ENCODE measurements around the gene PTPRH.

The PTPRH gene

DNA sequence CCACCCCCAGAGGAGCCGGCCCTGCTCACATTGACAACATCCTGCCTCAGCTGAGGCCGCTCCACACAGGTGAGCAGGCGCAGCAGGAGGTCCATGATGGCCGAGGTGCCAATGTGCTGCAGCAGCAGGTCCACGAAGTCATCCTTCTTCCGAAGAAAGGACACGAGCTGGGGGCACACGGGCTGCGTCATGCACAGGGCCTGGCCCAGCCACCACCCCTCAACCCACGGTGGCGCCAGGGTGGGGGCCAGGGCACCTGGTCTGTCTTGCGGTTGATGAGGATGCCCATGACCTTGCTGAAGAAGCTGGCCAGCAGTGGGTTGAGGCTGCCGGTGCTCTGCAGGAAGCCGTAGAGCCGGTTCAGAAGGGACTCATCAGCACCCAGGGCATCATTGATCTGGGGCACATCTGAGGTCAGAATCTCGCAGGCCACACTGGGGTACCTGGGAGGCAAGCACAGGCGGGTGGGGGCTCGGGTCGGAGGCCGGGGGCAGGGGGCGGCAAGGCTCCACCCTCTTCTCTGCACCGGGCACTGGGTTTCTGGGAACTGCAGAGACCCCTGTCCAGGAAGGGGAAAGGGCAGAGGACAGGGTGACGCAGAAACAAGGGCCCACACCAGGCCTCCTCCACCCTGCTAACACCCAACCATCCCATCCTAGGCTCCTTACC, 36.1 kb upstream of the PTPRH start:
- no peak for DNase-seq (ENCODE audit: low read depth in 2 of 2)

DNA sequence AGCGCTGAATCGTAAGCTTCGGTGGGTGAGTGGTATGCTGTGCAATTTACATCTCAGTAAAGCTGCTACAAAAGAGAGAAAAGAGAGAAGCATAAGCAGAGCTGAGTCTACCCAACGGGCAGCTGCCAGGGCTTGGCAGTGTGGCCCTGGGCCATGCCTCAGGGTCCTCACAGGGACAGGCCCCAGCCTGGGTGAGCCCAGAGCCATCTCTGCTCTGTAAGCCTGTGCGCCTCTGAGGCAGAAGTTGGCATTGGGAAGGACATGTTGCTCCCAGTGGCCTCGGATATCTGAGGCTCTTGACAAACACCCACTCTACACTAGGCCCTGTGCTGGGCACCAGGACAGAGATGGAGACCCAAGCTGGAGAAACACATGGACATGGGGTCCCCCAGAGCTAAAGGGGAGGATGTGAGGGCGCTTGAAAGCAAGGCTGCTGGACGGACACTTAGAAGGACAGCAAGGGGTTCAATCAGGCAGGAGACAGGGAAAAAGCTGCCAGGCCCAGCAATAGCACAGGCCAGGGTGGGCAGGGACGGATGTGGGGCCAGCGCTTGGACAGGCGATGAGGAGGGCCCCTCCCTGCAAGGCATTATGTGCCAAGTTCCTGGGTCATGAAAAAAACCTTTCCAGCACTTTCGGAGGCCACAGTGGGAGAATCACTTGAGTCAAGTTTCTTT, 34.8 kb upstream of the PTPRH start:
- no peak for DNase-seq (ENCODE audit: low read depth in 2 of 2)

DNA sequence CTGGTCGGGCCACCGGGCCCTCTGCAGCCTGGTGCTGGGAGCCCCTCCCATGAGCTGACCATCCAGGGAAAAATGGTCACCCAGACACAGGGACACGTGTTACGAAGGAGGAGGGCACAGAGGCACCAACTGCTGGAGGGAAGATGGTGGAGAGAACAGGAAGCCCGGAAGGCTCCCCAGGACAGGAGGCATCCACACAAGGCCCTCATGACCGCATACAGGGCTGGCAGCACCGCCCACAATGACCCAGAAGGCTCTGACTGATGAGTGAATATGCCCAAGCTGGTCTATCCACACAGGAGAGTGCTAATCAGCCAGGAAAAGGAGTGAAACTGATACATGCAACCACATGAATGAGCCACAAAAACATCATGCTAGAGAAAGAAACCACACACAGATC, 33.2 kb upstream of the PTPRH start:
- DNase-seq (ENCODE audit: low read depth in 2 of 2), result no peak

DNA sequence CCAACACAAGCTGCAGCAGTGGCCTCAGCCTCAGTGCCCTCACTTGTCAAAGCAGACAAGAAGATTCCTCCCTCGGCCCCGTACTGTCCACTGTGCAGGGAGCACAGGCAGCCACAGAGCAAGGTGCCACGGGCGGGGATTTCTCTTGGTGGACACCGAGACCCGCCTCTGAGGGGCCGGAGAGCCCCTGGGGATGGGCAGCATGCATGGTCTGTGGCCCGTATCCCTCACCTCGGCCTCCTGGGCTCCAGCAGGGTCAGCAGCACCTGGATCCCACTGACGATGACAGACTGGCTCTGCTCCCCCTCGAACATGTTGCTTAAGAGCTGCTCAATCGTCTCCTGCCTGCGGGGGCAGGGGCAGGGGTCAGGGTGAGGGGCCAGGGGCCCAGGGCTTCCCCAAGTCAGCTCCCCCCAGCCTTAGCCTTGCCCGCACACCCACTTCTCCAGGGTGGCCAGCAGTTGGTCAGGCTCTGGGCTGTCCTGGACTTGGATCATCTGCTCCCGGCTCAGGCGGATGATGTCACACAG, 32.7 kb upstream of the PTPRH start:
- no peak for DNase-seq (ENCODE audit: low read depth in 2 of 2)

DNA sequence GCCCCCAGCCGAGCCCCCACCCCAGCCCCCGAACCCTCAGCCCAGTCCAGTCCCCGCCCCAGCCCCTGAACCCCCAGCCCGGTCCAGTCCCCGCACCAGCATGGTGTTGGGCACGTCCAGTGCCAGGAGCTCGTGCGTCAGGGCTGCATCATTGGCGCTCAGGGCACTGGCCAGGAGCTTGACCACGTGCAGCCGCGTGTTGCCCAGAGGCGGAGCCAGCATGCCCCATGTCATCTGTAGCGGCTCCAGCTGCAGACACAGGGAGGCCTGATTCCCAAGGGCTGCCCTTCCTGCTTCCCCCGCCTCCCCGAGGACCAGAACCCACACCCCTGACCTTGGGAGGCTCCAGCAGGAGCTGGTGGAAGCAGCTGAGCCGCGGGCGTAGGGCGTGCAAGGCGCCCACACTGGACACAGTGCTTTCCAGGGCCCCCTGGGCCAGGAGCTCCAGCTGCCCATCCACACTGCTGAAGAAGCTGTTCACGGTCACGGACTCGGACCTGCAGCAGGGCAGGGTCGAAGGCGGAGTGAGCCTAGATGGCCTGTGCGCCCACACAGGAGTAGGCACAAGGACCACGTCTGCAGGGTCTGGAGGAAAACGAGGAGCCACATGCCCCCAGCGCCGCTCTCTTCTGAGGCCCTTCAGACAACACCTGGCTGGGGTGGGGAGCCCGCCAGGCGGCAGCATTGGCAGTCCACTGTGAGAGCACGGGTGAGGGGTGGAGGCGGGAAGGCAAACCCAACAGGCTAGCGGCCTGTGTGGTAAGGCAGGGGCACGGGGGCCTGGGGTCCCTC, 32.0 kb upstream of the PTPRH start:
- no peak for DNase-seq (ENCODE audit: low read depth in 2 of 2)

DNA sequence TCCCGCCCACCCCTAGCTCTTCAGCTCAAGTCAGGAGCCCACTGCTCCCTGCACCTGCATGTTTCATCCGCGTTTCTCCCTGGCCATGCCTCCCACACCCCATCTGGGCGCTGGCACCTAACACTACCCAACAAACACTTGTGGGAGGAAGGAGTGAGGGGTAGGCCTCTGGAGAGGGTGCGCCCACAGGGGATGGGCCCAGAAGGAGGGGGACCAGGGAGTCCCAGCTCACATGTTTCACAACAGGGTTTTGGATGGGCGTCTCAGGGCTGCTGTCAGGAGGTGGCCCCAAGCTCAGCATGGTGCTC, 31.4 kb upstream of the PTPRH start:
- no peak for DNase-seq (ENCODE audit: low read depth in 2 of 2)

DNA sequence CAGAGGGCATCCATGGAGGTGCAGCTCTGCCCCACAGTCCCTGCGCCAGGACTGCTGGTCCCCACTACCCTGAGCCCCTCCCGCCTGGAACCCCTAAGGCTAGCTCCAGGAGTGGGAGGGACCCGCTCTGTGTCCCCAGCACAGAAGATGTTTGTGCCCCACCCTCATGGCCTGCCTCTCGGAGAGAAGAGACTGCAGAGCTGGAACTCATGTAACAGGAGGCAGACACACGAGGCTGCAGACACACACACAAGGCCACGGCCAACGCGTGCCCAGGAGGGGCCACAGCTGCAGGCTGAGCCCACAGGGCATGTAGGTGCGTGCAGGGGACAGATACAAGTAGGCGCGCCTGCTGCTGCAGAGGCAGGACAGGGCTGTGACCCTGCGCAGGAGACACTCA, 29.7 kb upstream of the PTPRH start:
- no peak for DNase-seq (ENCODE audit: low read depth in 2 of 2)

DNA sequence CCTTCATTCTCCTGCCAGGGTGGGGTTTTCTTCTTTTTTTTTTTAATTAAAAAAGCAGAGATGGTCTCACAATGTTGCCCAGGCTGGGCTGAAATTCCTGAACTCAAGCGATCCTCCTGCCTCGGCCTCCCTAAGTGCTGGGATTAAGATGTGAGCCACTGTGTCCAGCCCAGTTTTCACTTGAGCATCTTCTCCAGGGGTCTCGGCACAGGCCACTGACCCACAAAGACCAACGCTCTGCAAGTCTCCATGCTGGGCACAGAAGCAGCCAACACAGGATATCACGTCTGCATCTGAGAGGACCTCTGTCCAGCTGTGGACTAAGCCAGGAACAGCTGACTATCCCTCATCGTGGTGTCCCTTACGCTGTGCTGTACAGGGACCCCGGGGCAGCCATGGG, 28.7 kb upstream of the PTPRH start:
- DNase-seq (ENCODE audit: low read depth in 2 of 2), result no peak

DNA sequence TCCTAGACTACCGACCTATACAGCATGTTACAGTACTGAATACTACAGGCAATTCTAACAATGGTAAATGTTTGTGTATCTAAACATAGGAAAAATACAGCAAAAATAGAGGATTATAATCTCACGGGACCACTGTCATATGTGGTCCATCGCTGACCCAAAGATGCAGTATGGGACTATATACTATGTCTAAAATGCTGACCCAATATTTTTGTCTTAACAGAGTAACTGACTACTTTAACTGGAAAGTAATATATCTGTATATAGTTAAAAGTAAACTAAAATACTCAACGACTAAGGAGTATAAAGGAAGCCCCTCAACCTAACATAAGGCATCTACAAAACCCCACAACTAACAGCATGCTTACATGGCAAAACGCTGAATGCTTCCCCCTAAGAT, 23.7 kb upstream of the PTPRH start:
- no peak for DNase-seq (ENCODE audit: low read depth in 2 of 2)

DNA sequence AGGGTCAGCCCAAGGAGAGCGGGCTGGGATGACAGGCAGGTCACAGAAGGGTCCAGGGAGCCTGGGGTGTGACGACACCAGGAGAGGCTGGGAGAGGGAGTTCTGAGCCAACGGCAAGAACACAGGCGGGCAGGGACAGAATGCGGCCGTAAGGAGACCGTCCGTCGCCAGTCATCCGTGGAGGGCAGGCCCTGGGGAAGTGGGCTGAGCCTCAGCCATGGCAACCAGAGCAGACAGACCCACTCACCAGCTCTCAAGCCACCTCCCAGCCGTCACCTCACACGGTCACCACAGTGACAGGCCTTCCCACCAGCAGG, 22.9 kb upstream of the PTPRH start:
- no peak for DNase-seq (ENCODE audit: low read depth in 2 of 2)

DNA sequence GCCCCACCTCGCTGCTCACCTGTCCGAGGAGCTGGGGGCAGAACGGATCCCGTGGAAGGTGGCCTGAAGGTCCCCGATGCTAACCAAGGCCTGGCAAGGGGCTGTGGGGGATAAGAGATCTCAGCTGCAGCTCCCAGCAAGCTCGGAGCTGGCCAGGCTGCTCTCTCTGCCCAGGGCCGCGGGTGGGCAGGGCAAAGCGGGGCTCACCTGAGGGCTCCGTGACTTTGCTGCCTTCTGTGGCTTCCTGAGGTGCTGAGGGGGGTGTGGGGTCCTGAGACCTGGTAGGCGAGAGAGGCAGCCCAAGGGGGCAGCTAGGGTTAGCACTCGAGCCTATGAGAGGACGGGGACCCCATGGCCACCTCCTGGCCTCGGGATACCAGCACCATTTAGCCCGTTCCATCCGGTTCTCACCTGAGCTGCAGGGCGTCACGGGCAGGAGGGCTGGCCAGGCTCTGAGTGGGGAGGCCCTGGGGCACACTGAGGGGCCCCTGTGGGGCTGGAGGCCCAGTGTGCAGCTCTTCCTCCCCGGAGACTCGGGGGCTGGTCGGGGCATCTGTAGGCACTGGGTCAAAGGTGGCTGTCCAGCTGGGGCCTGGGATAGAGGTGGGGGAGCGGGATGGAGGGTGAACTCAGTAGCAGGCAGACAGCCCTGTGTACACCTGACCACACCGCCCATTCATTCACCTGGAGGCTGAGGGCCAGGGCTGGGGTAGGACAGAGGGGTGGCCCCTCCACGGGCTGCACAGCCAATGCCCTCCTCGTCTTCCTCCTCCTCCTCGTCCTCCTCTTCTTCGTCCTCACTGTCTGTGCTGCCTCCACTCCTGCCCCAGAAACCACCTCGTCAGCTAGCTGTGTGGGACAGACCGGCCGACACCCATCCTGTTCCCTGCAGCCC, 22.3 kb upstream of the PTPRH start:
- DNase-seq (ENCODE audit: low read depth in 2 of 2), result no peak

DNA sequence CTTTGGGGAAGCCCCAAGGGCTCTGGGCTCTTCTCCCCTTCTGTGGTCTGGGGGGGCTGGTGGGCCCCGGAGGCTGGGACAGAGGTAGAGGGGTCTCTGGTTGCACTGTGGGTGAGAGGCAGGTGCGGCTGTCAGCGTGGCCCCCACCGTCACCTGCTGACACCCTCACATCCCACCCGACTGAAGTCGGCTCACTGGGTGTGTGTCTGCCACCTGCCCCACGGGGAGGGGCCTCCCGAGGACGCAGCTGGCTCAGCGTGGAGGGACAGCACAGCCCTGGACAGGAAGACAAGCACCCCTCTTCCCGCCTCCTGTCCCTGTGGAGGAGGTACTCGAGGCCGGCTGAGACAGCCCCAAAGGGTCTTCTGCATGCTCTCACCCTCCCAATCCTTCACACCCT, 21.5 kb upstream of the PTPRH start:
- no peak for DNase-seq (ENCODE audit: low read depth in 2 of 2)

DNA sequence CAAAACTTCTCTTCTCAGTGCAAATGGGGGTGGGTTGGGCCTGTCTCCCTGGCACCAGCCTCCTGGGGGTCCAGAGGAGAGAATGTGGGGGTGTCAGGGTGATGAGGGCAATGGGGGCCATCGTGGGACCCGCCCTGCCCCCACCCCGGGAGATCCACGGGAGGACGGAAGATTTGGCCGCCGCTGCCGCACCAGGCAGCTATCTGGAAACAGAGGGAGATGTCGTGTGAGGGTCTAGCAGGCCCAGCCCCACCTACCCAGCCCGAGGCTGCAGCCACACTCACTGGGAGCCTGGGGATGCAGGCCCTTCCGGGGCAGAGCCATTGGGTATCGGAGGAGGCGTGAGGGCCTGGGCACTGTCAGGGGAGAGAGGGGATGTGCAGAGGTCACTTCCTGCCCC, 21.0 kb upstream of the PTPRH start:
- no peak for DNase-seq (ENCODE audit: low read depth in 2 of 2)

DNA sequence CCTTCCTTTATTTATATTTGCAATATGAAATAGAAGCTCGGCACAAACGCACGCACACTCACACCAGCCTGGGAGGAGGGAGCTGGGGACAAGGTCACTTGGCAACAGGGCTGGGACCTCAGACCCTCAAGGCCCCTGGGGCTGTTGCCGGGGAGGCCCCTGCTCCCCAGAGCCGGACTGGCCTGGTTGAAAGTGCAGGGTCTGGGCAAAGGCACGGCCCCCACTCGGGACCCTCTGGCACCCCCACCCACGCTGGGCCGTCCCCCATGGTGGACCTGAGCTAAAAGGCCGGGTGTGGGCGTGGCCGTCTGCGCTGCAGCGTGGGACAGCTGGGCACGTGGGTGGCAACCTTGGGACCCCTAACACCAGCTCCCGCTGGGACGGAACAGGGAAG, 20.5 kb upstream of the PTPRH start:
- no peak for DNase-seq (ENCODE audit: low read depth in 2 of 2)

DNA sequence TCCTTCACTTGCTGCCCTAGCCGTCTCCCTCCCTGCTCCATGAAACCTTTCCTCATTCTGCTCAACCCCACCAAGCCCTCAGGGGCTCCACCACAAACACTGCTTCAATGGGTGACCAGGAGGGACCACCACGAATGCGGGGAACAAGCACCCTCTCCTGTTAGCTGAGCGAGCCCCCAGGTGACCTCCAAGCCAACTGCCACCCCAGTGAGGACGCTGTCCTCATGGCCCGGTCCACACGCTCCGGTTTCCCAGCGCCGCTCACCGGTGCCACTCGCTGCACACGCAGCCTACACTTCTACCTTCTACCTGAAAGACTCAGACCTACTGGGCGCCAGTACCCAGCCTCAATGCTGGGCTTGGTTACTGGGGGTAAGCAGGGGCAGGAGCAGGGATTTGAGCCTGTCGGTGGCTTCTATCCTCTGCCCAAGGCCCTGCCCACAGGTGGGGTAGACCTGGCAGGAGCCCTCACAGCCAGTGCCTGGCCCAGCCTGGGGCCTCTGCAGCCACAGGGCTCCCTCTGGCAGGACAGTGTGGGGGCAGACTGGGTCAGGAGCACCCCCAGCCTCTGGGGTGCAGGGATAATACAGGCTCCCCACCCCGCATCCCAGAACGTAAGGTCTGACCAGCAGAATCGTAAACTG, 20.0 kb upstream of the PTPRH start:
- no peak for DNase-seq (ENCODE audit: low read depth in 2 of 2)

DNA sequence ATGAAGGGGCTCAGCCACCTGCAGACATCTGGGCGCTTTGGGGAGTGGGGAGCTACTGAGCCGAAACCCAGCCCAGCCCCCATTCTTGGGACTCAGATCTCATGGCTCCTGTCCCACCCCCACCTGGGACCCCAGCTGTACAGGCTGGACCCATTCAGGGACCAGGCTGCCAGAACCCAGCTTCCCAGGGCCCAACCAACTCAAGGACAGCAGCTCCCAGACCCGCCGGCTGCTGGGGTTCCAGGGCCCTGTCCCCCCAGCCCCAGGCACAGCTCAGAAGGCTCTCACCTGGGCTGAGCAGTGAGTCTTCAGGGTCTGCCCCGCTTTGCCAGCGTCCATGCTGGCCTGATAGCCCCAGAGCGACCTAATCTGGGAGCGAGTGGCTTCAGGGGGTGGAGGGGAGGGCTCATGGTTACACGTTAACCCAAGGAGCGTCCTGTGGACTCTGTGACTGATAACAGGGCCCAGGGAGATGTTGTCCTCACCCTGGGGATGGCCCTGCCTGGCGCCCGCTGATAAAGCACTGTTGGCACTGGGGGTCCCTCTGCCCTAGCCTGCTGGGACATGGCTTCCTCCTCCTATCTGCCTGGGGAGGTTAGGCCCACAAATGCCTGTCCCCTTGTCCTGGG, 19.2 kb upstream of the PTPRH start, which contains the start of gene TMEM86B:
TMEM86B (minus strand) TSS at position 361 of the 629 bp plus-strand sequence; CDS start at position 339, 22 bp downstream.
- no peak for DNase-seq (ENCODE audit: low read depth in 2 of 2)

DNA sequence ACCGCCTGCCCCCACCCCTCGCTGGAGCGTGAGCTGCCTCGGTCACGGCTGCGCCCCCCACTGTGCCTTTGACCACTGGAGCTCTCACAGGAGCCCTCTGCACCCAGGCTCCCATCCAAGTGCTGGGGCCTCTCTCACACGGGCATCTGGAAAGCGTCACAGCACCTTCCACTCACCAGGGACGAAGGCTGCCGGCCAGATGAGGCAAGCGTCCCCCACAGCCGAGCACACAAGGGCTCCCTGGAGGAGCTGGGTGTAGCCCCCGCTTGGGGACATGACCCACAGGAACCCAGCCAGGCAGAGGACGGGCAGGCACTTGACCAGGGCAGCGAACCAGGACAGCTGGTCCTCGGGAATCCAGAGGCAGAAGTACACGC, 18.7 kb upstream of the PTPRH start:
- DNase-seq (ENCODE audit: low read depth in 2 of 2), result no peak

DNA sequence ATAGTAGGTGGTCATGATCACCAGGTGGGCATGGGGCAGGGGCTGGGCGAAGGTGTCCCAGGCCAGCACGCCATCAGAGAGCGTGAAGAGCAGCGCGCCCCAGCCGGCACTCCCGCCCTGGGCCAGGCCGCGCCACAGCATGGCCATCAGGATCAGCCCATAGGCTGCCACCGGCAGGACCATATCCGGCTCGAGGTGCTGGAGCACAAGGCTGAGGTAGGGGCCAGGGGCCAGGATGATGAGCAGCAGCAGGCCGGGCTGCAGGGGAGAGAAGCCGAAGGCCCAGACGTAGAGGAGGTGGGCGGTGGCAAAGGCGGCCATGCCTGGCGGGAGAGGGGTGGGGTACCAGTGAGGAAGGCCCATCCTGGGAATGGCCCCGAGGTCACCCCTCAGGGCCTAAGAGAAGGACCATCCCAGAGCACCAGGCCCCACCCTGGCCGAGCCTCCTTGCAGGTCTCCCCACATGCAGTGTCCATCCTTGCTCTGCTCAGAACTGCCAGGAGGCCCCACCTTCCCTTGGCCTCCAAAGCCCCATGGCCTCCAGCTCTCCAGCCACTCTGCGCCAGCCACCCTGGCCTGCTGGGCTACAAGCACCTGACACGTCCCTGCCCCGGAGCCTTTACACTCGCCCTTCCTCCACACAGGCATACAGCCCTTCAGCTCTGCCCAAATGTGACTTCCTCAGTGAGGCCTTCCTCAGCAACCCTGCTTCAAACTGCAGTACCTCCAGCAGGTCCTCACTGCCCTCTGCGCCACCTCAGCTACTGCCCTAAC, 18.1 kb upstream of the PTPRH start:
- DNase-seq (ENCODE audit: low read depth in 2 of 2), result no peak

DNA sequence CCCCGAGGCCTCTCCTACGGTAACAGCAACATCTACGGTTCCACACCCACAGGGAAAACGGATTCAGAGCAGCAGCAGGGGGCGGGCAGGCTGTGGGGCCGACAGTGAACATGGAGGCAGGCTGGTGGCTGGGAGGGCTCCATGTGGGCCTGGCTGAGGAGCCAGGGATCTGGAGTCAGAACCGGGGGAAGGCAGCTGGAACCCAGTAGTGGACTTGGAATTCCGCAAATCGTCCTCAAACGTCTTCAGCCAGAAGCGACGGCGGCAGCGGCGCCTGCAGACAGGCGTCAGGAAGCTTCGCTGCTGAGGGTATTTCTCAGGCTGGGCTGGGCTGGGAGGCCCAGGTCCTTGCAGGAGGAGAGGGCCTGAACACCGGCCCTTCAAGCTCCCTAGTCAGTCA, 17.5 kb upstream of the PTPRH start:
- no peak for DNase-seq (ENCODE audit: low read depth in 2 of 2)

DNA sequence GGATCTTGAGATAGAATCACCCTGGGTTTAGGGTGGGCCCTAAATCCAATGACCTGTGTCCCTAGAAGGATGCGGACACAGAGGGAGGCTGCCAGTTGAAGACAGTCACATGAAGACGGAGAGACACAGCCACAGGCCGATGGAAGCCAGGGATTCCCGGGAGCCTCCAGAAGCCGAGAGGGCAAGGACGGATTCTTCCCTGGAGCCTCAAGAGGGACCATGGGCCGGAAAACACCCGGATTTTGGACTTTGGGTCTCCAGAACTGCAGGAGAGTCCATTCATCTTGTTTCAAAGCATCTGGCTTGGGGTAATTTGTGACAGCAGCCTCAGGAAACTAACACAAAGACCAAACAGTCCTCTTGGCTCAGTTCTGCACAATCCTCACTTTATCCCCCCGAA, 17.0 kb upstream of the PTPRH start:
- no peak for DNase-seq (ENCODE audit: low read depth in 2 of 2)

All from stimulated activated CD8-positive, alpha-beta memory T cell treated with anti-CD3 and anti-CD28 coated beads, Interleukin-15, amount 100 ng/mL, for 4 hours (primary cell).